Kidney tubule cell (primary cell): ENCODE data around the gene PCDHGA1.
"Not testable (repeated sequence)": the region's sequence is repeated elsewhere in the genome, so short reads cannot be mapped to it uniquely, and the experiment has no call there.

Experiments used
- DNase-seq: peaks from one replicate; pipeline ENCODE4 v3.0.0-alpha.2; 2018; ENCODE audit warnings: low spot score

Gene PCDHGA1

GRCh38 chr5:141383345-141383744 lies 53.0 kb downstream of the PCDHGA1 start:
- DNase-seq: no peak

- no peak for DNase-seq
Observed at GRCh38 chr5:141384471-141385267, 54.4 kb downstream of the PCDHGA1 start.

DNA sequence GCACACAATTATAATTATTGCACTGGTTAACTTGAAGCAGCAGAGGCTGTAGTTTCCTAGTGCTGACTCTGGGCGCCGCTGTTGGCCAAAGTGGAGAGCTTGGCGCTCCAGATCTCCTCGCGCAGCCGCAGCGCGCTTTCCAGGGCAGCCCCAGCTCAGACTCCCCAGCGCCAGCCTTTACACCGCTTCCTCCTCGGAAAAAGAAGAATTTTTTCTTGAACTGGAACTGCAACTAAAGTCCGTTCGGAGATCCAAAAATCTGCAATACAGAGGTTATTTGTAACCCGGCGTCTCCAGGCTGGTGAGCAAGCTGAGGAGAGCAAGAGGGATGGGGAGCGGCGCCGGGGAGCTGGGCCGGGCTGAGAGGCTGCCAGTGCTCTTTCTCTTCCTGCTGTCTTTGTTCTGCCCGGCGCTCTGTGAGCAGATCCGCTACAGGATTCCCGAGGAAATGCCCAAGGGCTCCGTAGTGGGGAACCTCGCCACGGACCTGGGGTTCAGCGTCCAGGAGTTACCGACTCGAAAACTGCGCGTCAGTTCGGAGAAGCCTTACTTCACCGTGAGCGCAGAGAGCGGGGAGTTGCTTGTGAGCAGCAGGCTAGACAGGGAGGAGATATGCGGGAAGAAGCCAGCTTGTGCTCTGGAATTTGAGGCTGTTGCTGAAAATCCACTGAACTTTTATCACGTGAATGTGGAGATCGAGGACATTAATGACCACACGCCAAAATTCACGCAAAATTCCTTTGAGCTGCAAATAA lies 57.4 kb downstream of the PCDHGA1 start, which contains the start of gene PCDHGB4:
PCDHGB4 (plus strand) TSS at position 142 of the 755 bp plus-strand sequence; CDS start at position 329, 187 bp downstream.
- peak; percentile 56 for DNase-seq

- DNase-seq: no peak
Observed at GRCh38 chr5:141388661-141389060, 58.3 kb downstream of the PCDHGA1 start.

- no peak for DNase-seq
Observed at GRCh38 chr5:141389153-141390042, 59.1 kb downstream of the PCDHGA1 start.

GRCh38 chr5:141392429-141393198 lies 62.3 kb downstream of the PCDHGA1 start, which contains the start of gene PCDHGA8:
TSS of gene PCDHGA8 (plus strand) at chr5:141392633. CDS start at chr5:141392814, 181 bp downstream.
- no peak for DNase-seq

DNA sequence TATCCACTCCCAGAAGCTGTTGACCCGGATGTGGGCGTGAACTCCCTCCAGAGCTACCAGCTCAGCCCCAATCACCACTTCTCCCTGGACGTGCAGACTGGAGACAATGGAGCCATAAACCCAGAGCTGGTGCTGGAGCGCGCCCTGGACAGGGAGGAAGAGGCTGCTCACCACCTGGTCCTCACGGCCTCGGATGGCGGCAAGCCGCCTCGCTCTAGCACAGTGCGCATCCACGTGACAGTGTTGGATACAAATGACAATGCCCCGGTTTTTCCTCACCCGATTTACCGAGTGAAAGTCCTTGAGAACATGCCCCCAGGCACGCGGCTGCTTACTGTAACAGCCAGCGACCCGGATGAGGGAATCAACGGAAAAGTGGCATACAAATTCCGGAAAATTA lies 63.0 kb downstream of the PCDHGA1 start:
- no peak for DNase-seq

- not testable (repeated sequence) for DNase-seq
Observed at GRCh38 chr5:141394401-141395187, 64.3 kb downstream of the PCDHGA1 start.

- peak; percentile 67 for DNase-seq
Observed at GRCh38 chr5:141397756-141398551, 67.6 kb downstream of the PCDHGA1 start, which contains the start of gene PCDHGB5. TSS of gene PCDHGB5 (plus strand) at chr5:141397947. CDS start at chr5:141398128, 181 bp downstream.

- DNase-seq: no peak
Observed at GRCh38 chr5:141398608-141399007, 68.3 kb downstream of the PCDHGA1 start.

DNA sequence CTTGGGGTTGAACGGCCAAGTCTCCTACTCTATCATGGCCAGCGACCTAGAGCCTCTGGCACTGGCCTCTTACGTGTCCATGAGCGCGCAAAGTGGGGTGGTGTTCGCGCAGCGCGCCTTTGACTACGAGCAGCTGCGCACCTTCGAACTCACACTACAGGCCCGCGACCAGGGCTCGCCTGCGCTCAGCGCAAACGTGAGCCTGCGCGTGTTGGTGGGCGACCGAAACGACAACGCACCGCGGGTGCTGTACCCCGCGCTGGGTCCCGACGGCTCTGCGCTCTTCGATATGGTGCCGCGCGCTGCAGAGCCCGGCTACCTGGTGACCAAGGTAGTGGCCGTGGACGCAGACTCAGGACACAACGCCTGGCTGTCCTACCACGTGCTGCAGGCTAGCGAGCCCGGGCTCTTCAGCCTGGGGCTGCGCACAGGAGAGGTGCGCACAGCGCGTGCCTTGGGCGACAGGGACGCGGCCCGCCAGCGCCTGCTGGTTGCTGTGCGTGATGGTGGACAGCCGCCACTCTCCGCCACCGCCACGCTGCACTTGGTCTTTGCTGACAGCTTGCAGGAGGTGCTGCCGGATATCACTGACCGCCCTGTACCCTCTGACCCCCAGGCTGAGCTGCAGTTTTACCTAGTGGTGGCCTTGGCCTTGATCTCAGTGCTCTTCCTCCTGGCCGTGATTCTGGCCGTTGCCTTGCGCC lies 69.4 kb downstream of the PCDHGA1 start:
- DNase-seq: no peak

GRCh38 chr5:141402553-141403243 lies 72.4 kb downstream of the PCDHGA1 start, which contains the start of gene PCDHGA9:
TSS of gene PCDHGA9 (plus strand) at chr5:141402778. CDS start at chr5:141402953, 175 bp downstream.
- peak; percentile 37 for DNase-seq

DNA sequence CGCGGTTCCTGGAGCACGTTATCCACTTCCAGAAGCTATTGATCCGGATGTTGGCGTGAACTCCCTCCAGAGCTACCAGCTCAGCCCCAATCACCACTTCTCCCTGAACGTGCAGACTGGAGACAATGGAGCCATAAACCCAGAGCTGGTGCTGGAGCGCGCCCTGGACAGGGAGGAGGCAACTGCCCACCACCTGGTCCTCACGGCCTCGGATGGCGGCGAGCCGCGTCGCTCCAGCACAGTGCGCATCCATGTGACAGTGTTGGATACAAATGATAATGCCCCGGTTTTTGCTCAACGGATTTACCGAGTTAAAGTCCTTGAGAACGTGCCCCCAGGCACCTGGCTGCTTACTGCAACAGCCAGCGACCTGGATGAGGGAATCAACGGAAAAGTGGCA lies 73.1 kb downstream of the PCDHGA1 start:
- DNase-seq: no peak

DNA sequence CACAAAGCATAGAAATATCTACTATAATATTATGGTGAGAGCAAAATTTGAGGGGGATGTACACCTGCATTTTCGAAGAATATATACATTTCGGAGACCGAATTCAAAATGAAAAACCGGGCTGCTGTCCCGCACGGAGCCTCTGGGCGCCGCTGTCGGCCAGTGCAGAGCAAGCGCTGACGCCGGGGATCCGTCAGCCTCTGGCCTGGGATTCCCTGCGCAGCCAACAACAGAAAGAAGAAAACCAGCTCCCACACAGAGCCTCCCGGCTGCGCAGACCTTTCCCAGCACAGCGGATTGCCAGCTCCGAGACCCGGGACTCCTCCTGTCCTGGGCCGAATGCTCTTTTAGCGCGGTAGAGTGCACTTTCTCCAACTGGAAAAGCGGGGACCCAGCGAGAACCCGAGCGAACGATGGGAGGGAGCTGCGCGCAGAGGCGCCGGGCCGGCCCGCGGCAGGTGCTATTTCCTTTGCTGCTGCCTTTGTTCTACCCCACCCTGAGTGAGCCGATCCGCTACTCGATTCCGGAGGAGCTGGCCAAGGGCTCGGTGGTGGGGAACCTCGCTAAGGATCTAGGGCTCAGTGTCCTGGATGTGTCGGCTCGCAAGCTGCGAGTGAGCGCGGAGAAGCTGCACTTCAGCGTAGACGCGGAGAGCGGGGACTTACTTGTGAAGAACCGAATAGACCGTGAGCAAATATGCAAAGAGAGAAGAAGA lies 77.6 kb downstream of the PCDHGA1 start, which contains the start of gene PCDHGB6:
PCDHGB6 (plus strand) TSS at position 232 of the 716 bp plus-strand sequence; CDS start at position 414, 182 bp downstream.
- peak; percentile 47 for DNase-seq

DNA sequence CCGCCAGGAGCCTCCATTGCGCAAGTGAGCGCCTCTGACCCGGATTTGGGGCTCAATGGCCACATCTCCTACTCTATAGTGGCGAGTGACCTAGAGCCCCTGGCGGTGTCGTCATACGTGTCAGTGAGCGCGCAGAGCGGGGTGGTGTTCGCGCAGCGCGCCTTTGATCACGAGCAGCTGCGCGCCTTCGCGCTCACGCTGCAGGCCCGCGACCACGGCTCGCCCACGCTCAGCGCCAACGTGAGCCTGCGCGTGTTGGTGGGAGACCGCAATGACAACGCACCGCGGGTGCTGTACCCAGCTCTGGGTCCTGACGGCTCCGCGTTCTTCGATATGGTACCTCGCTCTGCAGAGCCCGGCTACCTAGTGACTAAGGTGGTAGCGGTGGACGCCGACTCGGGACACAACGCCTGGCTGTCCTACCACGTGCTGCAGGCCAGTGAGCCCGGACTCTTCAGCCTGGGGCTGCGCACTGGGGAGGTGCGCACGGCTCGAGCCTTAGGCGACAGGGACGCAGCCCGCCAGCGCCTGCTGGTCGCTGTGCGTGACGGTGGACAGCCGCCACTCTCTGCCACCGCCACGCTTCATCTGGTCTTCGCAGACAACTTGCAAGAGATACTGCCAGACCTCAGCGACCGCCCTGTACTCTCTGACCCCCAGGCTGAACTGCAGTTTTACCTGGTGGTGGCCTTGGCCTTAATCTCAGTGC lies 79.4 kb downstream of the PCDHGA1 start:
- DNase-seq: no peak

DNA sequence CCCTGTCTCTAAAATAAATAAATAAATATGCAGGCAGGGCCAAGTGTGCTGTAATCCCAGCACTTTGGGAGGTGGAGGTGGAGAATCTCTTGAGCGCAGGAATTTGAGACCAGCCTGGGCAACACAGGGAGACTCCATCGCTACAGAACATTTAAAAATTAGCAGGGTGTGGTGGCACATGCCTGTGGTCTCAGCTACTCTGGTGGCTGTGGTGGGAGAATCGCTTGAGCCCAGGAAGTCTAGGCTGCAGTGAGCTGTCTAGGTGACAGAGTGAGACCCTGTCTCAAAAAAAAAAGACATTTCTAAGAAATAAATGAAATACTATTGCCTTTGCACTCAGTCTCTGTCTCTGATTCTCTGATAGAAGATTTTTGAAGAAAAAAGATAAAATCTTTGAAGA lies 81.3 kb downstream of the PCDHGA1 start:
- no peak for DNase-seq
